PC-9 (cell line): ENCODE data around the gene CCDC91. TPM values are rescaled to one million over a fixed set of nuclear protein-coding genes. Genes with fewer than 3 reads are reported as not detected.

Experiments used
- BruUV-seq: library from RNA; stranded (reverse); fragments of 400-500 nt; replicated peaks from 2 replicates; lab custom pipeline; 2021; lab: Mats Ljungman, UMichigan
- CTCF ChIA-PET: fragments of 300-600 bp; sonication (Branson Sonifier 250); formaldehyde crosslinking; loops from one replicate; lab custom pipeline; 2022; ENCODE audit warnings: antibody characterized with exemption; lab: Charles Lee
- POLR2A ChIA-PET: fragments of 300-600 bp; sonication (Branson Sonifier 250); formaldehyde crosslinking; loops from one replicate; lab custom pipeline; 2022; ENCODE audit warnings: antibody characterized with exemption; ENCODE audit not compliant: unreplicated experiment; lab: Charles Lee
- DNase-seq, 2 experiments: peaks; one replicate each; pipeline versions ENCODE4 v3.0.0 to v3.0.0-alpha.2; 2015 to 2022; ENCODE audit warnings: mixed read lengths in 1 of 2
- H2AFZ ChIP-seq: fragments of 200-600 bp; sonication (generic); 2 replicates; pipeline ENCODE4 v1.8.1; 2017; ENCODE audit warnings: antibody characterized with exemption
- H3F3A ChIP-seq: fragments of 200-600 bp; sonication (generic); 2 replicates; pipeline ENCODE4 v1.8.1; 2017; ENCODE audit warnings: antibody characterized with exemption, mild to moderate bottlenecking, low read depth; ENCODE audit not compliant: insufficient read depth
- H3K27ac ChIP-seq: fragments of 200-600 bp; sonication (generic); 2 replicates; pipeline ENCODE4 v1.6.1; 2016; ENCODE audit warnings: mixed run types
- H3K27me3 ChIP-seq: fragments of 200-600 bp; sonication (generic); 2 replicates; pipeline ENCODE4 v1.6.1; 2016; ENCODE audit warnings: low read depth, mixed run types; ENCODE audit not compliant: insufficient read depth
- H3K36me3 ChIP-seq: fragments of 200-600 bp; sonication (generic); 2 replicates; pipeline ENCODE4 v1.6.1; 2016; ENCODE audit warnings: low read depth, mixed run types
- H3K4me1 ChIP-seq: fragments of 200-600 bp; sonication (generic); replicated peaks from 2 replicates; pipeline ENCODE4 v1.6.1; 2016; ENCODE audit warnings: mixed run types; ENCODE audit not compliant: insufficient read depth
- H3K4me2 ChIP-seq: fragments of 200-600 bp; sonication (generic); 2 replicates; pipeline ENCODE4 v1.6.1; 2017; ENCODE audit warnings: mixed run types
- H3K4me3 ChIP-seq: fragments of 200-600 bp; sonication (generic); 2 replicates; pipeline ENCODE4 v1.6.1; 2016; ENCODE audit warnings: mixed run types
- H3K79me2 ChIP-seq: fragments of 200-600 bp; sonication (generic); 2 replicates; pipeline ENCODE4 v1.6.1; 2017; ENCODE audit warnings: low read depth, mixed run types
- H3K9me2 ChIP-seq: fragments of 200-600 bp; sonication (generic); 2 replicates; pipeline ENCODE4 v1.8.1; 2017; ENCODE audit warnings: mild to moderate bottlenecking; ENCODE audit not compliant: insufficient read depth
- H3K9me3 ChIP-seq: fragments of 200-600 bp; sonication (generic); 2 replicates; pipeline ENCODE4 v1.8.1; 2016; ENCODE audit warnings: low read depth; ENCODE audit not compliant: insufficient read depth
- H4K20me1 ChIP-seq: fragments of 200-600 bp; sonication (generic); 2 replicates; pipeline ENCODE4 v1.8.1; 2017; ENCODE audit not compliant: insufficient read depth
- CTCF ChIP-seq: fragments of 200-600 bp; sonication (generic); conservative IDR thresholded peaks from 2 replicates; pipeline ENCODE4 v1.6.1; 2017; ENCODE audit warnings: mixed run types, antibody characterized with exemption, mild to moderate bottlenecking, moderate library complexity
- EZH2 ChIP-seq: fragments of 200-600 bp; sonication (generic); IDR thresholded peaks from 2 replicates; pipeline ENCODE4 v1.8.0; 2017; ENCODE audit warnings: antibody characterized with exemption, low read depth
- intact Hi-C: fragments of 100-400 bp; cut with micrococcal nuclease; formaldehyde crosslinking; loops from one replicate; pipeline ENCODE4 v1.10.0; 2022; ENCODE audit not compliant: unreplicated experiment
- total RNA-seq: library from RNA; stranded (reverse); gene quantifications from 2 replicates; pipeline ENCODE4 v1.2.3, GENCODE V29; 2021

The CCDC91 gene
- total RNA-seq, 1 experiment from 2014 or later, result 38.9 TPM

- Histone ChIP-seq H3K4me3 (no peak overlapping the region), H3K4me2 (no peak overlapping the region), H3K4me1 (no peaks in the 10 kb centered on the region), H3F3A (no peaks in the 10 kb centered on the region), H3K79me2 (no peaks in the 10 kb centered on the region), H3K36me3 (no peaks in the 10 kb centered on the region), H2AFZ (no peak overlapping the region), H3K9me2 (no peaks in the 10 kb centered on the region), H4K20me1 (no peaks in the 10 kb centered on the region), H3K27me3 (no peaks in the 10 kb centered on the region), H3K27ac (no peak overlapping the region), H3K9me3 (no peaks in the 10 kb centered on the region)
- no peak for DNase-seq
- no peak for TF ChIP-seq EZH2
- TF ChIP-seq CTCF, result no peak
- ChIA-PET CTCF (no interaction called here), POLR2A (no interaction called here)
- no TSS peak for BruUV-seq
- intact Hi-C loops, result no loop called here
Measured at GRCh38 chr12:28253161-28253641, 62.9 kb downstream of the CCDC91 start.

GRCh38 chr12:28257411-28257810 lies 67.2 kb downstream of the CCDC91 start:
- POLR2A ChIA-PET, result no interaction called here
- Histone ChIP-seq H3K4me3 (no peak overlapping the region), H3K27me3 (no peaks in the 10 kb centered on the region), H3K79me2 (no peaks in the 10 kb centered on the region), H3K4me1 (no peaks in the 10 kb centered on the region), H3K27ac (no peak overlapping the region), H2AFZ (no peak overlapping the region), H4K20me1 (no peaks in the 10 kb centered on the region), H3F3A (no peaks in the 10 kb centered on the region), H3K9me3 (no peaks in the 10 kb centered on the region), H3K9me2 (no peaks in the 10 kb centered on the region), H3K36me3 (peaks cover 3% of the 10 kb centered on the region; the same call in 1 of the 2 replicates), H3K4me2 (no peak overlapping the region)
- intact Hi-C loops, result no loop called here
- BruUV-seq, result no TSS peak
- no peak for DNase-seq
- TF ChIP-seq CTCF (no peak), EZH2 (no peak)
- CTCF ChIA-PET, result no interaction called here

- no peak for DNase-seq
- Histone ChIP-seq H3F3A (no peaks in the 10 kb centered on the region), H3K36me3 (peaks cover 3% of the 10 kb centered on the region; the same call in 1 of the 2 replicates), H3K4me1 (no peaks in the 10 kb centered on the region), H2AFZ (no peak overlapping the region), H3K9me3 (no peaks in the 10 kb centered on the region), H4K20me1 (no peaks in the 10 kb centered on the region), H3K79me2 (no peaks in the 10 kb centered on the region), H3K27ac (no peak overlapping the region), H3K4me3 (no peak overlapping the region), H3K4me2 (no peak overlapping the region), H3K27me3 (no peaks in the 10 kb centered on the region), H3K9me2 (no peaks in the 10 kb centered on the region)
- POLR2A ChIA-PET, result no interaction called here
- TF ChIP-seq CTCF (no peak), EZH2 (no peak)
- BruUV-seq, result no TSS peak
- intact Hi-C loops, result no loop called here
- CTCF ChIA-PET, result no interaction called here
Measured at GRCh38 chr12:28258998-28259397, 68.7 kb downstream of the CCDC91 start.
